Neuronal stem cell (in vitro differentiated cells): ENCODE measurements around the gene FBXW5.

Experiments used
- DNase-seq: peaks from one replicate; pipeline ENCODE4 v3.0.0-alpha.2; 2013; ENCODE audit warnings: low spot score
- H2AFZ ChIP-seq: one replicate; pipeline ENCODE4 v1.6.1; 2013; ENCODE audit warnings: mild to moderate bottlenecking, low read length, inconsistent platforms
- H2AK5ac ChIP-seq: 2 replicates; pipeline ENCODE4 v1.6.1; 2013; ENCODE audit warnings: low read depth, mild to moderate bottlenecking, inconsistent platforms, low read length, moderate library complexity, mixed read lengths
- H2BK120ac ChIP-seq: 2 replicates; pipeline ENCODE4 v1.6.1; 2013; ENCODE audit warnings: low read depth, mild to moderate bottlenecking, inconsistent platforms, low read length, moderate library complexity, mixed read lengths
- H2BK12ac ChIP-seq: one replicate; pipeline ENCODE4 v1.6.1; 2013; ENCODE audit warnings: low read length, inconsistent platforms
- H2BK15ac ChIP-seq: 2 replicates; pipeline ENCODE4 v1.6.1; 2013; ENCODE audit warnings: mild to moderate bottlenecking, low read length, inconsistent platforms, mixed read lengths
- H2BK5ac ChIP-seq: one replicate; pipeline ENCODE4 v1.6.1; 2013; ENCODE audit warnings: inconsistent platforms, mild to moderate bottlenecking, low read length, moderate library complexity
- H3K14ac ChIP-seq: one replicate; pipeline ENCODE4 v1.6.1; 2013; ENCODE audit warnings: low read length, inconsistent platforms
- H3K18ac ChIP-seq: 2 replicates; pipeline ENCODE4 v1.6.1; 2013; ENCODE audit warnings: low read length, inconsistent platforms
- H3K23ac ChIP-seq: 2 replicates; pipeline ENCODE4 v1.6.1; 2013; ENCODE audit warnings: low read depth, mild to moderate bottlenecking, mixed read lengths, low read length, inconsistent platforms; ENCODE audit not compliant: poor library complexity
- H3K27ac ChIP-seq: replicated peaks from 3 replicates; pipeline ENCODE4 v1.5.1; 2013; ENCODE audit warnings: low read length, inconsistent platforms
- H3K27me3 ChIP-seq, 3 experiments: 2 replicates each; pipeline ENCODE4 v1.6.1; 2013; ENCODE audit warnings: low read length in 3 of 3, mild to moderate bottlenecking in 2 of 3, inconsistent platforms in 1 of 3, low read depth in 1 of 3, mixed read lengths in 1 of 3, moderate library complexity in 1 of 3; ENCODE audit not compliant: control insufficient read depth in 3 of 3, insufficient read depth in 3 of 3
- H3K36me3 ChIP-seq, 2 donors: replicated peaks in 1 of 2; 2 replicates each; pipeline ENCODE4 v1.6.1; 2013; ENCODE audit warnings: low read length in 2 of 2; ENCODE audit not compliant: control insufficient read depth in 2 of 2, insufficient read depth in 2 of 2
- H3K4ac ChIP-seq: 2 replicates; pipeline ENCODE4 v1.6.1; 2013; ENCODE audit warnings: inconsistent platforms, mild to moderate bottlenecking, low read length, moderate library complexity
- H3K4me1 ChIP-seq, 2 donors: 1 replicate in 1 of 2; 2 replicates in 1 of 2; pipeline ENCODE4 v1.6.1; 2013; ENCODE audit warnings: low read length in 2 of 2, low read depth in 1 of 2; ENCODE audit not compliant: control insufficient read depth in 2 of 2, insufficient read depth in 1 of 2
- H3K4me2 ChIP-seq: one replicate; pipeline ENCODE4 v1.6.1; 2013; ENCODE audit warnings: mild to moderate bottlenecking, low read length, inconsistent platforms; ENCODE audit not compliant: insufficient read depth, poor library complexity, severe bottlenecking
- H3K4me3 ChIP-seq, 2 donors: 2 replicates each; pipeline ENCODE4 v1.5.1; 2013; ENCODE audit warnings: low read length in 2 of 2, mild to moderate bottlenecking in 2 of 2, inconsistent platforms in 1 of 2, moderate library complexity in 1 of 2
- H3K79me1 ChIP-seq: one replicate; pipeline ENCODE4 v1.6.1; 2013; ENCODE audit warnings: low read depth, mild to moderate bottlenecking, inconsistent platforms, low read length, moderate library complexity
- H3K9ac ChIP-seq: one replicate; pipeline ENCODE4 v1.6.1; 2013; ENCODE audit warnings: mild to moderate bottlenecking, low read depth, low read length, inconsistent platforms; ENCODE audit not compliant: poor library complexity
- H3K9me3 ChIP-seq, 2 donors: replicated peaks in 1 of 2; 2 replicates each; pipeline versions ENCODE3 to v1.6.1; 2013; ENCODE audit warnings: low read length in 2 of 2, mild to moderate bottlenecking in 2 of 2, inconsistent platforms in 1 of 2, low read depth in 1 of 2, mixed read lengths in 1 of 2, moderate library complexity in 1 of 2; ENCODE audit not compliant: control insufficient read depth in 2 of 2, insufficient read depth in 1 of 2
- H4K8ac ChIP-seq: one replicate; pipeline ENCODE4 v1.6.1; 2013; ENCODE audit warnings: low read depth, mild to moderate bottlenecking, inconsistent platforms, low read length, moderate library complexity
- H4K91ac ChIP-seq: one replicate; pipeline ENCODE4 v1.6.1; 2013; ENCODE audit warnings: low read length, low read depth, mild to moderate bottlenecking, inconsistent platforms; ENCODE audit not compliant: poor library complexity
- WGBS, 2 donors: extraction: QIAGEN DNeasy Blood & Tissue Kit; methylation state at CpG; one replicate each; pipeline ENCODE4 v1.1.7; 2013; ENCODE audit warnings: missing lambda C conversion rate in 2 of 2, mixed read lengths in 1 of 2; ENCODE audit not compliant: insufficient read length in 2 of 2, insufficient replicate concordance in 1 of 2; ENCODE audit errors: extremely low coverage in 2 of 2; 5-methylcytosine and 5-hydroxymethylcytosine counted together

FBXW5 gene

DNA sequence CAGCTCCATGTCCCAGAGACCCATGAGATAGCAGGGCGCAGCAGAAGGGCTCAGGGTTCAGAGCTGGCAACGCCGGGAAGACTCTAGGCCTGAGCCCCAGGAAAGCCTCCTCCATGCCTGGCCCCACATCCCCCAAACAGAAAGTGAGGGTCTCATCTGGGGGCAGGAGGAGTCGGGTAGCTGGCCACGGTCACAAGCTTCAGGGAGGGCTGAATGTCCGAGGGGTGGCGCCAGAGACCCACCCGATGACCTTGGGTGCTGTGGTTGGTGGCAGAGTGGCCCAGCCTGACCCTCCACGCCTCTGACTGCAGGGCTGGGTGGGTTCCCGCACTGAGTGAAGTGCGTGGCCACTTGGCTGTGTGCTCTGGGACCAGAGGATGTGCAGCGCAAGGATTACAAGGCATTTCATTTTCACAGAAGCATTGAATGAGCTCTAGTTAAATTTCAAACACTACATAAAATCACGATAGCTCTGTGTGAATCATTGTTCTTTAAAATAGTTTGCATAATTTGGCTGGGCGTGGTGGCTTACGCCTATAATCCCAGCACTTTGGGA lies 3.5 kb upstream of the FBXW5 start:
- DNase-seq = no peak

GRCh38 chr9:136947028-136947891 lies 2.7 kb upstream of the FBXW5 start:
- Histone ChIP-seq H4K91ac (no peak overlapping the region), H3K9ac (peak overlapping the region; percentile 37), H2BK15ac (peak overlapping the region; percentile 71), H3K23ac (peak overlapping the region; percentile 73), H2BK12ac (peak overlapping the region; percentile 73), H3K14ac (no peak overlapping the region), H2BK5ac (peak overlapping the region; percentile 94), H3K4me2 (no peak overlapping the region), H4K8ac (no peak overlapping the region), H3K36me3 (peaks cover 8 to 12% of the 10 kb centered on the region in 2 donors), H2AK5ac (peak overlapping the region; percentile 71), H2BK120ac (no peak overlapping the region), H3K27me3 (no peaks in the 10 kb centered on the region), H3K4ac (no peak overlapping the region), H3K79me1 (peaks cover 15% of the 10 kb centered on the region), H2AFZ (no peak overlapping the region), H3K18ac (peak overlapping the region; percentile 19), H3K9me3 (no peaks in the 10 kb centered on the region), H3K27ac (no peak overlapping the region), H3K4me1 (peaks cover 19 to 22% of the 10 kb centered on the region in 2 donors), H3K4me3 (no peak overlapping the region)
- no CpG with 5 or more reads among the region's 26 CpGs for WGBS, 2 donors
- DNase-seq = no peak

More for the DNA sequence above, 3.5 kb upstream of the FBXW5 start:
- H2BK12ac ChIP-seq = peak overlapping the region; percentile 30
- H2AK5ac ChIP-seq = peak overlapping the region; percentile 71
- no peak overlapping the region for H3K27ac ChIP-seq
- peaks cover 2 to 4% of the 10 kb centered on the region in 2 donors for H3K36me3 ChIP-seq
- no peak overlapping the region for H2AFZ ChIP-seq
- no peak overlapping the region for H3K4me2 ChIP-seq
- no peak overlapping the region for H3K4me3 ChIP-seq
- H3K9me3 ChIP-seq = no peaks in the 10 kb centered on the region
- no peak overlapping the region for H2BK15ac ChIP-seq
- peaks cover 19 to 24% of the 10 kb centered on the region in 2 donors for H3K4me1 ChIP-seq
- H4K91ac ChIP-seq = no peak overlapping the region
- H4K8ac ChIP-seq = no peak overlapping the region
- H3K18ac ChIP-seq = peak overlapping the region; percentile 87
- H3K9ac ChIP-seq = peak overlapping the region; percentile 37
- H3K79me1 ChIP-seq = peaks cover 9% of the 10 kb centered on the region
- H2BK120ac ChIP-seq = no peak overlapping the region
- WGBS, 2 donors = no CpG with 5 or more reads among the region's 15 CpGs
- no peak overlapping the region for H2BK5ac ChIP-seq
- H3K4ac ChIP-seq = no peak overlapping the region
- peak overlapping the region; percentile 73 for H3K23ac ChIP-seq
- no peak overlapping the region for H3K14ac ChIP-seq
- no peaks in the 10 kb centered on the region for H3K27me3 ChIP-seq

GRCh38 chr9:136946228-136947027 lies 1.9 kb upstream of the FBXW5 start:
- H3K79me1 ChIP-seq = peaks cover 17% of the 10 kb centered on the region
- no peak overlapping the region for H4K91ac ChIP-seq
- H3K18ac ChIP-seq = peak overlapping the region; percentile 28
- H3K4ac ChIP-seq = no peak overlapping the region
- WGBS, 2 donors = no CpG with 5 or more reads among the region's 27 CpGs
- H3K27ac ChIP-seq = no peak overlapping the region
- peak overlapping the region; percentile 80 for H3K23ac ChIP-seq
- H2AK5ac ChIP-seq = peak overlapping the region; percentile 71
- H4K8ac ChIP-seq = peak overlapping the region; percentile 43
- no peak overlapping the region for H3K4me2 ChIP-seq
- H2BK15ac ChIP-seq = peak overlapping the region; percentile 93
- H3K14ac ChIP-seq = peak overlapping the region; percentile 38
- peak overlapping the region; percentile 94 for H2BK5ac ChIP-seq
- no peak for DNase-seq
- no peaks in the 10 kb centered on the region for H3K27me3 ChIP-seq
- no peaks in the 10 kb centered on the region for H3K9me3 ChIP-seq
- no peak overlapping the region for H2BK120ac ChIP-seq
- H3K36me3 ChIP-seq = peaks cover 17 to 20% of the 10 kb centered on the region in 2 donors
- H3K9ac ChIP-seq = no peak overlapping the region
- H2BK12ac ChIP-seq = peak overlapping the region; percentile 41
- H3K4me3 ChIP-seq = no peak overlapping the region
- H3K4me1 ChIP-seq = peaks cover 17 to 18% of the 10 kb centered on the region in 2 donors
- H2AFZ ChIP-seq = no peak overlapping the region
